ENCODE results near the gene FBH1. TPM values are rescaled to one million over a fixed set of nuclear protein-coding genes. Genes with fewer than 3 reads are reported as not detected.

FBH1 gene
- total RNA-seq, 1 donor from 2014 or later = 84.5 TPM

DNA sequence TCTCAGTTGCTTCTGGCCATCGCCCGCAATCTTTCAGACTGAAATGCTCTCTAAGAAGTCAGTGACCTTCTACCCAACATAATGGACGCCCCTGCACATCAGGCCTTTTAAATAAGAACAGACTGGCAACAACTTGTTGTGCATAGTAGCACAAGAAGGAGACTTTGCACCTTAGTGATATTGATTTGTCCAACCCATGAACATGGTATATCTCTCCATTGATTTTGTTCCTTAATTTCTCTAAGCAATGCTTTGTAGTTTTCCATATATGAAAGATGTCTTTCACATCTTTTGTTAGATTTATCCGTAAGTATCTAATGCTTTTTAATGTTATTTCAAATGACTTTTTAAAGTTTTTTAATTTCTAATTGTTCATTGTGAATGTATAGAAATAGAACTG lies 83.0 kb downstream of the FBH1 start:
- DNase-seq (ENCODE audit: extremely low read depth, low read depth, low spot score) = no peak

GRCh38 chr10:5975641-5976473 lies 85.8 kb downstream of the FBH1 start:
- no peak for DNase-seq (ENCODE audit: extremely low read depth, low read depth, low spot score)

DNA sequence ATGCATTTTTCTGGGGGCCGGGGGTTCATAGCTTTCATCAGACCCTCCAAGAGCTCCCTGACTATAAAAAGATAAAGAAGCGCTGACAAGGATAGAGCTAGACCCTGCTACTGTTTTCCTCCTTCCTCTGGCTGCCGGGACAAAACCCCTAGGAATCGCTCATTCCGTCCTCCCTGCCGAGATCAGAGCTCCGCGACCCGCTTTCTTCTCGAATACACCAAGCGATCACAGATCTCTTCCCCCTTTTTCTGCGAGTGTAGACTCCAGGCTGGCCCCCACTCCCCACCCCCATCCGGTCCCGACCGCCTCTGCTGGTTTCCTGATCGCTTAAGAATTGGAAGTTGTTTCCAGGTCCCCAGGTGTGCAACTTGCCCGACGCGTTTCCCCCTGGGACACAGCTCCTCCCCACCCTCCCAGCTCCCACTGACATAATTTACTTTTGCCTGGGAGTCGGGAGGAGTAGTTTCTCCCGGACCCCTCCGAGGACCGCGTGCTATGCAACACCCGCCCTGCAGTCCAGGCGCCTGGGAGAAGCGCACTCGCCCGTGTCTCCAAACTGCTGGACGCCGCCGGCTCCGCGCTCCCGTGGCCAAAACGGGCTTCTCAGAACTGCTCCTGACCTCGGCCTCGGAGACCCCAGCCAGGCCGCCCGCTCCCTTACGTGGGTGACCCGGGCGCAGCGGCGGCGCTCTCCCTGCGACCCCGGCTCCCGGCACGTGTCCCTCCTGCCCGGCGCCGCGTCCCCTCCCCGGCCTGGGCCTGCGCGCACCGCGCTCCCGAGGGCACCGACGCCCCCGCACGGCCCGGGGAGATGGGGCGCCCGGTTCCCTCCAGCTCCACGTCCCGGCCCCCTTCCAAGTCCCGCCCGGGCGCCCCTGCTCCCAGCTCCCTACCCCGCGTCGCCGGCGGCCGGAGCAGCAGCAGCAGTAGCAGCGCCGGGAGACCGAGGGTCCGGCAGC lies 86.7 kb downstream of the FBH1 start:
- no peak for DNase-seq (ENCODE audit: extremely low read depth, low read depth, low spot score)

DNA sequence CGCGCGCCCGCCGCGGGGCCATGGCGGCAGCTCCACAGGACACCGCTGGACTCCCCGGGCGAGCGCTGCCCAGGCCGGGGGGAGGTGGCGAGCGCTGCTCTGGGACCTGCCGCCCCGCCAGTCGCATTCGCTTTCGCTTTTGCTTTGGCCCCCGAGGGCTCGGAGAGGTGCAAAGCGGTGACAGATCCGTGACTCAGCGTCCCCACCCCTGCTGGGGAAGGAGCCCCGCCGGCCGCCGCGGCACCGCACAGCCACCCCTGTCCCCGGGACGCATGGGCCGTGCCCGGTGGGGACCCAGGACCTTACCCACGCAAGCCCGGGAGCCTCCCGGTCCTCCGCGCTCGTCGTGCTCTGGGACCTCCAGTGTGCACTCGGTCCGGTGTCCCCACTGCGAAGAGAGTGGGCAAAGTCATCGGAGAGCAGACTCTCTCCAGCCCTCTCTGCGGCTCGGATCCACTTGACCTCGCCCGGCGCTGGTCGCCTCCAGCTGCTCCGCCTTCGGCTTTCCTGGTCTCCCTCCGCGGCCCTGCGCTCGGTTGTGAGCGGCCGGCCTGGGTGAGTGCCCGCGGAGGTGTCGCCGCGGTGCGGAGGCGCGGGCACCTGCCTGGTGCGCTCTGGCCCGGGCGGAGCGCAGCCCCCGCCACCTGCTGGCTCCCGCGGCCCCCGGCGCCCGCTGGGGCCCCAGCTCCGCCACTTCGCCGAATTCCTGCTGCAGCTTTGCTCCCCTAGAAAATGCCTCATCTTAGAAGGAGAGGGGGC lies 87.6 kb downstream of the FBH1 start, which contains the start of gene IL15RA:
TSS of gene IL15RA (minus strand) at position 73 of the 759 bp plus-strand sequence. CDS start at position 22, 51 bp downstream.
- DNase-seq (ENCODE audit: extremely low read depth, low read depth, low spot score) = no peak

DNA sequence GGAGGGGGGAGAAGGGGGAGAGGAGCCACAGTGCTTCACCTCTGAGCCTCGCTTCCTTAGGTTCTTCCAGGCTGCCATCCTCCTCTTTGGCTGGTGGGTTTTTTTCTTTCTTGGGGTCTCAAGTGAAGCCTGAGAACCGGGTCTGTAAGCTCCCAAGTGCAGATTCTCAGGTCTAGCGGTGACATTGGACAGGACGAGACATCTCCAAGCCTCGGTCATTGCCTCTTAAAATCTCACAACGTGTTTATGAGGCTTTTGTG lies 88.1 kb downstream of the FBH1 start:
- no peak for DNase-seq (ENCODE audit: extremely low read depth, low read depth, low spot score)

GRCh38 chr10:5981529-5981928 lies 91.5 kb downstream of the FBH1 start:
- no peak for DNase-seq (ENCODE audit: extremely low read depth, low read depth, low spot score)

GRCh38 chr10:5983774-5984173 lies 93.7 kb downstream of the FBH1 start:
- no peak for DNase-seq (ENCODE audit: extremely low read depth, low read depth, low spot score)

GRCh38 chr10:5985029-5985428 lies 95.0 kb downstream of the FBH1 start:
- DNase-seq (ENCODE audit: extremely low read depth, low read depth, low spot score) = no peak

Other genes starting within 250 kb of the FBH1 start
- gene ASB13, start 223.6 kb upstream of the FBH1 start, total RNA-seq = 12.4 and 13.8 TPM in 2 replicates
- gene TASOR2, start 205.4 kb upstream of the FBH1 start, total RNA-seq = 35.7 and 66.7 TPM in 2 replicates
- gene GDI2, start 76.8 kb upstream of the FBH1 start, total RNA-seq = 344 and 359 TPM in 2 replicates
- gene ANKRD16, start 350 bp upstream of the FBH1 start, total RNA-seq = 5.9 and 13.9 TPM in 2 replicates
- 46.7 and 47.7 TPM in 2 replicates for gene IL15RA, start 87.3 kb downstream of the FBH1 start, total RNA-seq
- not detected in 2 replicates for gene IL2RA, start 172.1 kb downstream of the FBH1 start, total RNA-seq
- 33.7 and 55.6 TPM in 2 replicates for gene RBM17, start 198.8 kb downstream of the FBH1 start, total RNA-seq

Measured in glomerular endothelial cell (primary cell).